GM12878 (cell line): Measurements from ENCODE around the gene UNC13A. TPM values are rescaled to one million over a fixed set of nuclear protein-coding genes. Genes with fewer than 3 reads are reported as not detected.

Experiments
- ATAC-seq: fragments of 200-7000 bp; cut with Tn5 transposase; 3 replicates; pipeline ENCODE4 v1.9.1; 2020; ENCODE audit warnings: mild to moderate bottlenecking, moderate library complexity
- BruUV-seq: library from RNA; stranded (reverse); fragments of 400-500 nt; replicated peaks from 2 replicates; lab custom pipeline; 2021; lab: Mats Ljungman, UMichigan
- CTCF ChIA-PET: fragments of 300-600 bp; sonication (Branson Sonifier 250); formaldehyde crosslinking; extraction: SDS; loops from one replicate; lab custom pipeline; 2021; ENCODE audit warnings: inconsistent platforms; lab: Yijun Ruan, JAX
- POLR2A ChIA-PET: fragments of 350-600 bp; formaldehyde crosslinking; extraction: SDS; loops from one replicate; lab custom pipeline; 2021; ENCODE audit warnings: inconsistent platforms; lab: Charles Lee
- RAD21 ChIA-PET: fragments of 300-600 bp; sonication (Branson Sonifier 250); formaldehyde crosslinking; loops from one replicate; lab custom pipeline; 2023; ENCODE audit warnings: antibody characterized with exemption; ENCODE audit not compliant: unreplicated experiment; lab: Charles Lee
- SMC1A ChIA-PET: fragments of 300-600 bp; sonication (Branson Sonifier 250); formaldehyde crosslinking; loops from one replicate; lab custom pipeline; 2023; ENCODE audit not compliant: unreplicated experiment, uncharacterized antibody; lab: Charles Lee
- DNase-seq: peaks from one replicate; pipeline ENCODE4 v3.0.0-alpha.2; 2011; ENCODE audit warnings: low read depth, low spot score
- FAIRE-seq: peaks from 3 replicates; lab custom pipeline; 2011; peaks lifted over from hg19 to GRCh38; lab: Jason Lieb, UNC
- H2AFZ ChIP-seq: 2 replicates; pipeline ENCODE4 v1.6.0; 2011; ENCODE audit warnings: low read depth, low read length, control low read depth; ENCODE audit not compliant: control insufficient read depth
- H3K27ac ChIP-seq: 2 replicates; pipeline ENCODE4 v1.5.1; 2011; ENCODE audit warnings: control low read depth; ENCODE audit not compliant: control insufficient read depth, insufficient read depth
- H3K27me3 ChIP-seq, 2 experiments: replicated peaks in 1 of 2; 2 replicates each; pipeline versions ENCODE4 v1.6.0 to v1.6.1; 2011; ENCODE audit warnings: low read length in 1 of 2; ENCODE audit not compliant: control insufficient read depth in 2 of 2, insufficient read depth in 2 of 2
- H3K36me3 ChIP-seq, 2 experiments: 2 replicates each; pipeline ENCODE4 v1.5.1; 2011; ENCODE audit warnings: low read length in 1 of 2; ENCODE audit not compliant: control insufficient read depth in 2 of 2, insufficient read depth in 2 of 2
- H3K4me1 ChIP-seq: 2 replicates; pipeline ENCODE4 v1.6.1; 2011; ENCODE audit warnings: mild to moderate bottlenecking, low read length, moderate library complexity, mixed read lengths; ENCODE audit not compliant: control insufficient read depth, insufficient read depth
- H3K4me2 ChIP-seq: 2 replicates; pipeline ENCODE4 v1.6.0; 2011; ENCODE audit warnings: control low read depth; ENCODE audit not compliant: control insufficient read depth, insufficient read depth
- H3K4me3 ChIP-seq: fragments of 200-600 bp; sonication (generic); 2 replicates; pipeline ENCODE4 v1.5.1; 2016
- H3K79me2 ChIP-seq: 2 replicates; pipeline ENCODE4 v1.6.0; 2011; ENCODE audit warnings: low read length; ENCODE audit not compliant: control insufficient read depth, insufficient read depth
- H3K9ac ChIP-seq: 2 replicates; pipeline ENCODE4 v1.8.0; 2011; ENCODE audit warnings: low read length, control low read depth, mixed read lengths; ENCODE audit not compliant: control insufficient read depth, insufficient read depth
- H3K9me3 ChIP-seq: replicated peaks from 3 replicates; pipeline ENCODE4 v1.5.1; 2011; ENCODE audit warnings: mild to moderate bottlenecking, low read length; ENCODE audit not compliant: control insufficient read depth, insufficient read depth
- H4K20me1 ChIP-seq: 2 replicates; pipeline ENCODE4 v1.6.0; 2011; ENCODE audit not compliant: control insufficient read depth, insufficient read depth
- MAX ChIP-seq: IDR thresholded peaks from 2 replicates; pipeline ENCODE4 v1.6.1; 2012; ENCODE audit warnings: low read depth, low read length, improper control_type of control experiment
- POLR2A ChIP-seq: IDR thresholded peaks from 2 replicates; pipeline ENCODE4 v1.6.1; 2011; ENCODE audit warnings: low read depth, mild to moderate bottlenecking, low read length
- RCOR1 ChIP-seq: conservative IDR thresholded peaks from 2 replicates; pipeline ENCODE4 v1.6.1; 2012; ENCODE audit warnings: low read depth, low read length, improper control_type of control experiment
- WGBS: methylation state at CpG from one replicate; pipeline ENCODE4 v1.1.6; 2016; ENCODE audit warnings: low lambda C conversion rate; ENCODE audit not compliant: insufficient replicate concordance, insufficient coverage; ENCODE audit errors: missing lambda C conversion rate; 5-methylcytosine and 5-hydroxymethylcytosine counted together
- in situ Hi-C: fragments of 300-500 bp; cut with MboI; formaldehyde crosslinking; loops from 9 replicates; pipeline ENCODE4 v1.14.3; 2018; ENCODE audit warnings: mixed read lengths
- intact Hi-C: fragments of 100-400 bp; cut with micrococcal nuclease; formaldehyde crosslinking; loops from one replicate; pipeline ENCODE4 v1.14.2; 2022; ENCODE audit not compliant: unreplicated experiment
- polyA plus RNA-seq, 11 experiments: library from polyadenylated mRNA; depleted of rRNA in 4 of 11; unstranded in 6 of 11; stranded (reverse) in 5 of 11; fragments of >200 nt; fragmentation: Nextera tagmentation in 4 of 11; fragmentation: Illumina TruSeq in 1 of 11; extraction: Ambion mirVana in 4 of 11; extraction: Trizol in 1 of 11; gene quantifications; 1 replicate in 1 of 11; 2 replicates in 10 of 11; pipeline versions ENCODE4 v1.2.1 to v1.2.3, GENCODE V29; 2011 to 2016; ENCODE audit warnings: inconsistent platforms in 2 of 11, missing spikeins in 2 of 11, low read depth in 1 of 11
- total RNA-seq, 4 experiments: library from RNA; depleted of rRNA in 3 of 4; stranded (reverse); fragments of >200 nt in 3 of 4; fragmentation: Illumina TruSeq in 1 of 4; extraction: Trizol in 1 of 4; gene quantifications; 2 replicates each; pipeline versions ENCODE4 v1.2.1 to v1.2.3, GENCODE V29; 2013 to 2021

Gene UNC13A
- total and polyA plus RNA-seq, 10 of the 15 experiments (the other 5 are each of a cell fraction or from before 2014, with no cell fraction given) = under 0.01 to 0.23 (median 0.13) TPM; not detected in 1

- POLR2A ChIA-PET = no interaction called here
These were observed 105.5 kb downstream of the UNC13A start for GRCh38 chr19:17582613-17583012.

GRCh38 chr19:17581211-17581874, 106.8 kb downstream of the UNC13A start:
- in situ Hi-C loops (no loop called here), intact Hi-C loops (no loop called here)
- TF ChIP-seq MAX (no peak), POLR2A (0 out of 2 replicates have a peak, but pooled peaks have one; percentile 12)
- Histone ChIP-seq H3K4me1 (no peaks in the 10 kb centered on the region), H3K4me3 (no peak overlapping the region), H3K27me3 (no peaks in the 10 kb centered on the region), H3K36me3 (peaks cover 8 to 28% of the 10 kb centered on the region in 2 experiments; a peak in 3 of 4 replicates), H4K20me1 (no peaks in the 10 kb centered on the region), H2AFZ (no peak overlapping the region), H3K9ac (no peak overlapping the region), H3K9me3 (no peaks in the 10 kb centered on the region), H3K27ac (no peak overlapping the region), H3K4me2 (no peak overlapping the region), H3K79me2 (no peaks in the 10 kb centered on the region)
- FAIRE-seq (no peak), DNase-seq (no peak), ATAC-seq (no peak)
- ChIA-PET POLR2A (interaction anchor here (0.6 kb wide), 1 partner anchor 220 kb away, joined by 3 read pairs; no protein-coding TSS in a partner anchor), SMC1A (no interaction called here), RAD21 (no interaction called here), CTCF (interaction anchor here (0.6 kb wide), 1 partner anchor 97 kb away, joined by 4 read pairs; no protein-coding TSS in a partner anchor)
- 96% methylated on average over 19 of the region's 19 CpGs for WGBS
- no TSS peak for BruUV-seq

More at GRCh38 chr19:17582613-17583012, 105.5 kb downstream of the UNC13A start:
- H3K4me3 ChIP-seq = no peak overlapping the region
- intact Hi-C loops = no loop called here
- no peak overlapping the region for H2AFZ ChIP-seq
- SMC1A ChIA-PET = no interaction called here
- H3K27ac ChIP-seq = no peak overlapping the region
- no peaks in the 10 kb centered on the region for H3K79me2 ChIP-seq
- TSS peak; percentile 71 for BruUV-seq
- RAD21 ChIA-PET = no interaction called here
- FAIRE-seq (no peak), ATAC-seq (no peak), DNase-seq (no peak)
- no peak overlapping the region for H3K9ac ChIP-seq
- CTCF ChIA-PET = no interaction called here
- no peaks in the 10 kb centered on the region for H4K20me1 ChIP-seq
- no peaks in the 10 kb centered on the region for H3K9me3 ChIP-seq
- no peak overlapping the region for H3K4me2 ChIP-seq
- no peaks in the 10 kb centered on the region for H3K4me1 ChIP-seq
- WGBS = 60% methylated on average over 7 of the region's 8 CpGs
- no peaks in the 10 kb centered on the region for H3K27me3 ChIP-seq
- H3K36me3 ChIP-seq = peaks cover 8 to 25% of the 10 kb centered on the region in 2 experiments; a peak in 3 of 4 replicates
- TF ChIP-seq RCOR1 = no peak
- in situ Hi-C loops = no loop called here
